SU-DHL-6 (cell line): Measurements from ENCODE around the gene DUSP16.

Experiments
- CTCF ChIP-seq: fragments of 200-600 bp; sonication (generic); IDR thresholded peaks from one replicate; pipeline ENCODE4 v1.5.1; 2017; ENCODE audit warnings: antibody characterized with exemption, mild to moderate bottlenecking, low read length, moderate library complexity; ENCODE audit not compliant: insufficient read depth, poor library complexity, severe bottlenecking
- EZH2phosphoT487 ChIP-seq: fragments of 200-600 bp; sonication (generic), shearing (Covaris generic); conservative IDR thresholded peaks from 2 replicates; pipeline ENCODE4 v1.6.1; 2018; ENCODE audit warnings: mild to moderate bottlenecking, antibody characterized with exemption, low read length, moderate library complexity, mixed read lengths

- no peak for TF ChIP-seq CTCF
- no peak for TF ChIP-seq EZH2phosphoT487
These were observed 25.2 kb downstream of the DUSP16 start for GRCh38 chr12:12537421-12537820.
